Dedifferentiated amniotic fluid mesenchymal stem cell (primary cell): ENCODE measurements around the gene RAF1.
"Not testable (repeated sequence)": the region's sequence is repeated elsewhere in the genome, so short reads cannot be mapped to it uniquely, and the experiment has no call there.

ENCODE experiments used
- DNase-seq: peaks from one replicate; pipeline ENCODE4 v3.0.0-alpha.2; 2016; ENCODE audit errors: extremely low spot score

The RAF1 gene

GRCh38 chr3:12640853-12641252 is 23.1 kb downstream of the RAF1 start:
- not testable (repeated sequence) for DNase-seq

GRCh38 chr3:12638105-12638504 is 25.8 kb downstream of the RAF1 start:
- peak; percentile 29 for DNase-seq

GRCh38 chr3:12633108-12633507 is 30.8 kb downstream of the RAF1 start:
- no peak for DNase-seq

GRCh38 chr3:12632523-12632922 is 31.4 kb downstream of the RAF1 start:
- no peak for DNase-seq

GRCh38 chr3:12630843-12631242 is 33.1 kb downstream of the RAF1 start:
- not testable (repeated sequence) for DNase-seq

- DNase-seq, result no peak
Observed at GRCh38 chr3:12630292-12630691, 33.6 kb downstream of the RAF1 start.

- peak; percentile 54 for DNase-seq
Observed at GRCh38 chr3:12629560-12629959, 34.4 kb downstream of the RAF1 start.

- no peak for DNase-seq
Observed at GRCh38 chr3:12628813-12629212, 35.1 kb downstream of the RAF1 start.

GRCh38 chr3:12627370-12627769 is 36.5 kb downstream of the RAF1 start:
- no peak for DNase-seq

GRCh38 chr3:12624964-12625363 is 39.0 kb downstream of the RAF1 start:
- DNase-seq, result not testable (repeated sequence)

- DNase-seq, result no peak
Observed at GRCh38 chr3:12624056-12624455, 39.9 kb downstream of the RAF1 start.

- no peak for DNase-seq
Observed at GRCh38 chr3:12622335-12622734, 41.6 kb downstream of the RAF1 start.

- DNase-seq, result no peak
Observed at GRCh38 chr3:12620729-12621128, 43.2 kb downstream of the RAF1 start.

GRCh38 chr3:12620305-12620704 is 43.6 kb downstream of the RAF1 start:
- DNase-seq, result no peak

GRCh38 chr3:12618426-12618825 is 45.5 kb downstream of the RAF1 start:
- DNase-seq, result no peak

- DNase-seq, result no peak
Observed at GRCh38 chr3:12615266-12615665, 48.7 kb downstream of the RAF1 start.

- DNase-seq, result no peak
Observed at GRCh38 chr3:12613250-12613649, 50.7 kb downstream of the RAF1 start.

- no peak for DNase-seq
Observed at GRCh38 chr3:12612514-12613226, 51.2 kb downstream of the RAF1 start.

GRCh38 chr3:12611117-12611516 is 52.8 kb downstream of the RAF1 start:
- no peak for DNase-seq

GRCh38 chr3:12608376-12608775 is 55.5 kb downstream of the RAF1 start:
- DNase-seq, result no peak

GRCh38 chr3:12603969-12604368 is 59.9 kb downstream of the RAF1 start:
- DNase-seq, result no peak

- DNase-seq, result no peak
Observed at GRCh38 chr3:12601072-12601471, 62.8 kb downstream of the RAF1 start.

GRCh38 chr3:12598890-12599289 is 65.0 kb downstream of the RAF1 start:
- DNase-seq, result no peak

GRCh38 chr3:12593473-12593872 is 70.4 kb downstream of the RAF1 start:
- DNase-seq, result no peak
